ENCODE data around the gene KIF21A.

KIF21A gene

DNA sequence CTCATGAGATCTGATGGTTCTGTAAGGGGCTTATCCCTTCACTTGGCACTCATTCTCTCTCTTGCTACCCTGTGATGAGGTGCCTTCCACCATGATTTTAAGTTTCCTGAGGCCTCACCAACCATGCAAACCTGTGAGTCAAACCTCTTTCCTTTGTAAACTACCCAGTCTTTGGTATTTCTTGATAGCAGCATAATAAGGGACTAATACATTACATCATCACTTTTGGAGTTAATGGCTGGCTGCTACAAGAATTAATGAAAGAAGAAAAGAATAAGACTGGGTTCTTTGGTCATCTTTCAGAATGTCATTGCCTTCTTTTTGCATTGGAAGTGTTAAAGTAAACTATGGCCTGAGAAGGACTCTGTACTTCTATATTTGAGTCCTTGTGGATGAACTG lies 5.1 kb upstream of the KIF21A start:
- DNase-seq (ENCODE audit: insufficient read length, low spot score), result no peak
- TF ChIP-seq, protein P1, sequence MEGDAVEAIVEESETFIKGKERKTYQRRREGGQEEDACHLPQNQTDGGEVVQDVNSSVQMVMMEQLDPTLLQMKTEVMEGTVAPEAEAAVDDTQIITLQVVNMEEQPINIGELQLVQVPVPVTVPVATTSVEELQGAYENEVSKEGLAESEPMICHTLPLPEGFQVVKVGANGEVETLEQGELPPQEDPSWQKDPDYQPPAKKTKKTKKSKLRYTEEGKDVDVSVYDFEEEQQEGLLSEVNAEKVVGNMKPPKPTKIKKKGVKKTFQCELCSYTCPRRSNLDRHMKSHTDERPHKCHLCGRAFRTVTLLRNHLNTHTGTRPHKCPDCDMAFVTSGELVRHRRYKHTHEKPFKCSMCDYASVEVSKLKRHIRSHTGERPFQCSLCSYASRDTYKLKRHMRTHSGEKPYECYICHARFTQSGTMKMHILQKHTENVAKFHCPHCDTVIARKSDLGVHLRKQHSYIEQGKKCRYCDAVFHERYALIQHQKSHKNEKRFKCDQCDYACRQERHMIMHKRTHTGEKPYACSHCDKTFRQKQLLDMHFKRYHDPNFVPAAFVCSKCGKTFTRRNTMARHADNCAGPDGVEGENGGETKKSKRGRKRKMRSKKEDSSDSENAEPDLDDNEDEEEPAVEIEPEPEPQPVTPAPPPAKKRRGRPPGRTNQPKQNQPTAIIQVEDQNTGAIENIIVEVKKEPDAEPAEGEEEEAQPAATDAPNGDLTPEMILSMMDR (IDR thresholded peaks at IDR 0.05; ENCODE audit: insufficient read depth, missing control alignments), result no peak
- FAIRE-seq, result no peak

DNA sequence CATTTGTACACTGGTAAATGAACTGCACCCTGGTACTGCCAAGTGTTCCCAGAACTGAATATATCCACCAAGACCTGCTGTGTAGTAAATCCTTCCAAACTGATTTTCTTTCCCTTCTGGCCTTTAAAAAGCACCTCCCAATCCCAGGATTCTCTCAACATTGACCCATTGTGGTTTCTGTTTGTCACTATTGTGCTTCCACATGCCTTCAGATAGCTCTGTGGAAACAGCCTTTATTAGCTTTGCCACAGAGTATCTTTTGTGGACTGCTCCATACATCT lies 949 bp upstream of the KIF21A start:
- no peak for FAIRE-seq
- TF ChIP-seq, protein P1 (IDR thresholded peaks at IDR 0.05; ENCODE audit: insufficient read depth, missing control alignments), result no peak
- no peak for DNase-seq (ENCODE audit: insufficient read length, low spot score)

DNA sequence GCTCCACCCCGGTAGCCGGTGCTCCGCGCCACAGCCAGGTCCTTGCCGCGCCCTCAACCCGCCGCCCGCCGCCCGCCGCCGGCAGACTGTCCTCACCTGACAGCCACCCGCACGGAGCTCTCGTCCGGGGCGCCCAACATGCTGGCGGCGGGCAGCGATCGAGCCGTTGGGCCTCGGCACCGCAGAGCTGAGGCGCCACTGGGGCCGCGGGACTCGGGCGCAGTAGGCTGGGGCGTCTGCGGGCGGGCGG lies 164 bp downstream of the KIF21A start:
- TF ChIP-seq, protein P1 (IDR thresholded peaks at IDR 0.05; ENCODE audit: insufficient read depth, missing control alignments), result no peak
- no peak for FAIRE-seq
- no peak for DNase-seq (ENCODE audit: insufficient read length, low spot score)

- FAIRE-seq, result no peak
- DNase-seq (ENCODE audit: insufficient read length, low spot score), result no peak
These were observed 723 bp downstream of the KIF21A start for GRCh38 chr12:39441963-39442830.

DNA sequence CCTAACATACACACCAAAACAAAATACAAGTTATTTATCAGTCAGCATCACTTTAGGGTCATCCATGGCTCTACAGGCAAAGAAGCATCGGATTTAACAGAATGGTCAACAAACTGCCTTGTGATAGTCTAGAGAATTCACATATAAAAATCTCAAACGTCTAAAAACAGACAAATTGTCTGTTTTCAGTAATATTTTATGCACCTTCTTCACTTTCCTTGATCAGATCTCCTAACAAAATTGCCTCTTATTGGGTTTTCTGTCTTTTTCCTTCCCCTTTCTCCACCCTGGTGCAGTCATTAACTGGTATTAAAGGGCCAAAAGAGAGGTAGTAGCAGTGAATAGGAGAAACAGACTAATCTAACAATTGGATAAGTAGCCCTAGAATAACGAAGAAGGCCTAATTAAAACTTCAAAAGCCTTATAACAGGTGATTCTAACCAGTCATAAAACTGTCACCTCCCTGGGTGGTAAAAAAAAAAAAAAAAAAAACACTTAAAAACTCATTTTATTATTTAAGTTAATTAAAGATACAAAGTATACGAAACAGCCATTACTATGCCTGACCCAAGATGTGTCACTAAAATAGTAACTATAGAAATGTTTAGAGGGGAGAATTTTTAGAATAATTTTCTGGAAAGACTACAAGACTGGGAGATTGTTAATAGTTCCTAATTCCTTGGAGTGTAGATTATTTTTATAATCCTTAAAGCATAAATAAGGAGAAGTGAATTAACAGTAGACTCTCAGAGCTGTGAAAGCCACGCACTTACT lies 1.5 kb downstream of the KIF21A start:
- DNase-seq (ENCODE audit: insufficient read length, low spot score), result no peak
- TF ChIP-seq, protein P1 (IDR thresholded peaks at IDR 0.05; ENCODE audit: insufficient read depth, missing control alignments), result no peak
- FAIRE-seq, result no peak

More at GRCh38 chr12:39441963-39442830, 723 bp downstream of the KIF21A start:
- TF ChIP-seq, protein P1 (IDR thresholded peaks at IDR 0.05; ENCODE audit: insufficient read depth, missing control alignments), result no peak

DNA sequence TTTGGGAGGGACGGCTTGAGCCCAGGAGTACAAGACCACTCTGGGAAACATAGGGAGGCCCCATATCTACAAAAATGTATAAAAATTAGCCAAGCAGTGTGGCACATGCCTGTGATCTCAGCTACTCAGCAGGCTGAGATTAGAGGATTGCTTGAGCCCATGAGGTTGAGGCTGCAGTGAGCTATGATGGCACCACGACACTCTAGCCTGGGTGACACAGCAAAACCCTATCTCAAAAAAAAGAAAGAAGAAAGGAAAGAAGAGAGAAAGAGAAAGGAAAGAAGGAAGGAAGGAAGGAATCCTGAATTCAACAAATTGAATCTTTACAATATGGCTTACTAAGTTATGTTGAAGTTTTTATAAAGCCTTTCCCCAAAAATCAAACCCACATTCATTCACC lies 2.1 kb downstream of the KIF21A start:
- FAIRE-seq (no peak), DNase-seq (ENCODE audit: insufficient read length, low spot score) (no peak)
- TF ChIP-seq, protein P1 (IDR thresholded peaks at IDR 0.05; ENCODE audit: insufficient read depth, missing control alignments), result no peak

- TF ChIP-seq, protein P1 (IDR thresholded peaks at IDR 0.05; ENCODE audit: insufficient read depth, missing control alignments), result no peak
- FAIRE-seq (no peak), DNase-seq (ENCODE audit: insufficient read length, low spot score) (no peak)
These were observed 2.8 kb downstream of the KIF21A start for GRCh38 chr12:39440101-39440500.

All from D721Med (cell line).